A172 (cell line): ENCODE results near the gene ADPRHL1. TPM values are rescaled to one million over a fixed set of nuclear protein-coding genes. Genes with fewer than 3 reads are reported as not detected.

Experiments used
- DNase-seq: peaks from one replicate; pipeline ENCODE4 v3.0.0-alpha.2; 2015; ENCODE audit warnings: low spot score
- total RNA-seq: library from RNA; depleted of rRNA; stranded (reverse); fragments of >200 nt; shearing (Covaris generic); gene quantifications from 2 replicates; pipeline ENCODE4 v1.2.3, GENCODE V29; 2014; rRNA removed

Gene ADPRHL1
- 0.96 and 2.1 TPM in 2 replicates for total RNA-seq

- no peak for DNase-seq
Observed at GRCh38 chr13:113452942-113453901, at the start of gene ADPRHL1. ADPRHL1 (minus strand) TSS chr13:113453488; CDS start chr13:113453437, 51 bp downstream.

- no peak for DNase-seq
Observed at GRCh38 chr13:113502686-113503085, 49.4 kb upstream of the ADPRHL1 start.

GRCh38 chr13:113500530-113501265 lies 47.4 kb upstream of the ADPRHL1 start:
- no peak for DNase-seq

GRCh38 chr13:113499936-113500335 lies 46.6 kb upstream of the ADPRHL1 start:
- peak; percentile 65 for DNase-seq

- DNase-seq = no peak
Observed at GRCh38 chr13:113498905-113499304, 45.6 kb upstream of the ADPRHL1 start.

- DNase-seq = no peak
Observed at GRCh38 chr13:113497217-113497616, 43.9 kb upstream of the ADPRHL1 start.

- DNase-seq = peak; percentile 10
Observed at GRCh38 chr13:113495494-113496210, 42.4 kb upstream of the ADPRHL1 start.

- DNase-seq = peak; percentile 96
Observed at GRCh38 chr13:113493315-113493951, 40.1 kb upstream of the ADPRHL1 start.

GRCh38 chr13:113491982-113492381 lies 38.7 kb upstream of the ADPRHL1 start:
- no peak for DNase-seq

- DNase-seq = no peak
Observed at GRCh38 chr13:113491418-113491883, 38.2 kb upstream of the ADPRHL1 start.

GRCh38 chr13:113490496-113491417 lies 37.5 kb upstream of the ADPRHL1 start, which contains the start of gene DCUN1D2:
DCUN1D2 (minus strand) TSS chr13:113490711; CDS start chr13:113490669, 42 bp downstream.
- peak; percentile 85 for DNase-seq

GRCh38 chr13:113489549-113490495 lies 36.5 kb upstream of the ADPRHL1 start:
- DNase-seq = peak; percentile 30

GRCh38 chr13:113489171-113489548 lies 35.9 kb upstream of the ADPRHL1 start:
- no peak for DNase-seq

GRCh38 chr13:113488283-113488682 lies 35.0 kb upstream of the ADPRHL1 start:
- no peak for DNase-seq

GRCh38 chr13:113486698-113487097 lies 33.4 kb upstream of the ADPRHL1 start:
- no peak for DNase-seq

GRCh38 chr13:113485545-113485944 lies 32.3 kb upstream of the ADPRHL1 start:
- no peak for DNase-seq

GRCh38 chr13:113483504-113484293 lies 30.4 kb upstream of the ADPRHL1 start:
- no peak for DNase-seq

- DNase-seq = no peak
Observed at GRCh38 chr13:113483081-113483480, 29.8 kb upstream of the ADPRHL1 start.
